Fibroblast of mammary gland (primary cell): Measurements from ENCODE around the gene OR2M2.

Experiments used
- DNase-seq: peaks from one replicate; pipeline ENCODE4 v3.0.0-alpha.2; 2010; ENCODE audit warnings: low read depth
- H3K4me3 ChIP-seq: 2 replicates; pipeline ENCODE4 v1.5.1; 2011; ENCODE audit warnings: low read depth, mild to moderate bottlenecking, low read length, moderate library complexity; ENCODE audit not compliant: control insufficient read depth
- CTCF ChIP-seq: conservative IDR thresholded peaks from 2 replicates; pipeline ENCODE4 v1.5.1; 2011; ENCODE audit warnings: low read depth, low read length, inconsistent platforms; ENCODE audit not compliant: control insufficient read depth, insufficient read depth

The OR2M2 gene

GRCh38 chr1:248187363-248187762 lies 12.7 kb downstream of the OR2M2 start:
- TF ChIP-seq CTCF = no peak
- no peak overlapping the region for H3K4me3 ChIP-seq
- DNase-seq = no peak

- TF ChIP-seq CTCF = no peak
- no peak overlapping the region for H3K4me3 ChIP-seq
- DNase-seq = no peak
Measured at GRCh38 chr1:248189026-248189425, 14.4 kb downstream of the OR2M2 start.

GRCh38 chr1:248194117-248194516 lies 19.5 kb downstream of the OR2M2 start:
- DNase-seq = no peak
- no peak overlapping the region for H3K4me3 ChIP-seq
- no peak for TF ChIP-seq CTCF

GRCh38 chr1:248196965-248197364 lies 22.3 kb downstream of the OR2M2 start, which contains the start of gene OR2M3:
OR2M3 (plus strand) TSS chr1:248197265; CDS start chr1:248203068, 5,803 bp downstream.
- TF ChIP-seq CTCF = no peak
- DNase-seq = no peak
- H3K4me3 ChIP-seq = no peak within 1 kb of the TSS

GRCh38 chr1:248215880-248216279 lies 41.3 kb downstream of the OR2M2 start:
- TF ChIP-seq CTCF = no peak
- no peak for DNase-seq
- H3K4me3 ChIP-seq = no peak overlapping the region

- H3K4me3 ChIP-seq = no peak overlapping the region
- no peak for DNase-seq
- TF ChIP-seq CTCF = no peak
Measured at GRCh38 chr1:248225537-248225936, 50.9 kb downstream of the OR2M2 start.

GRCh38 chr1:248229360-248229908 lies 54.8 kb downstream of the OR2M2 start:
- no peak for DNase-seq
- H3K4me3 ChIP-seq = no peak overlapping the region
- no peak for TF ChIP-seq CTCF
